H9 (cell line): ENCODE data around the gene PCDHAC1. TPM values are rescaled to one million over a fixed set of nuclear protein-coding genes. Genes with fewer than 3 reads are reported as not detected.

ENCODE experiments used
- DNase-seq: peaks from one replicate; pipeline ENCODE4 v3.0.0-alpha.2; 2017
- H2AFZ ChIP-seq: one replicate; pipeline ENCODE4 v1.6.1; 2013; ENCODE audit warnings: mild to moderate bottlenecking, low read length, control low read depth, moderate library complexity
- H2AK5ac ChIP-seq: 2 replicates; pipeline ENCODE4 v1.6.1; 2013; ENCODE audit warnings: low read length, control low read depth, mixed read lengths; ENCODE audit not compliant: insufficient read length
- H2BK120ac ChIP-seq: one replicate; pipeline ENCODE4 v1.6.1; 2013; ENCODE audit warnings: low read depth, mild to moderate bottlenecking, low read length, control low read depth, inconsistent platforms; ENCODE audit not compliant: poor library complexity, severe bottlenecking
- H2BK12ac ChIP-seq: 2 replicates; pipeline ENCODE4 v1.6.1; 2013; ENCODE audit warnings: low read length, control low read depth, mixed read lengths, low read depth; ENCODE audit not compliant: insufficient read length
- H2BK15ac ChIP-seq: 2 replicates; pipeline ENCODE4 v1.6.1; 2013; ENCODE audit warnings: low read depth, low read length, control low read depth
- H2BK20ac ChIP-seq: one replicate; pipeline ENCODE4 v1.6.1; 2013; ENCODE audit warnings: low read depth, mild to moderate bottlenecking, low read length, control low read depth, inconsistent platforms; ENCODE audit not compliant: poor library complexity, severe bottlenecking
- H2BK5ac ChIP-seq: 2 replicates; pipeline ENCODE4 v1.6.1; 2013; ENCODE audit warnings: low read length, control low read depth, mixed read lengths; ENCODE audit not compliant: insufficient read length
- H3K14ac ChIP-seq: 2 replicates; pipeline ENCODE4 v1.6.1; 2013; ENCODE audit warnings: low read length, control low read depth; ENCODE audit not compliant: insufficient read depth
- H3K18ac ChIP-seq: 2 replicates; pipeline ENCODE4 v1.6.1; 2013; ENCODE audit warnings: low read depth, mild to moderate bottlenecking, mixed read lengths, low read length, control low read depth; ENCODE audit not compliant: insufficient read length
- H3K23ac ChIP-seq: 2 replicates; pipeline ENCODE4 v1.6.1; 2013; ENCODE audit warnings: low read length, control low read depth, mixed read lengths, low read depth; ENCODE audit not compliant: insufficient read length
- H3K23me2 ChIP-seq: 2 replicates; pipeline ENCODE4 v1.6.1; 2013; ENCODE audit warnings: low read depth, mild to moderate bottlenecking, mixed read lengths, low read length, control low read depth; ENCODE audit not compliant: insufficient read length, poor library complexity, severe bottlenecking
- H3K27ac ChIP-seq: 2 replicates; pipeline ENCODE4 v1.5.1; 2013; ENCODE audit warnings: low read length, control low read depth, mixed read lengths, low read depth; ENCODE audit not compliant: insufficient read length
- H3K27me3 ChIP-seq: 2 replicates; pipeline ENCODE4 v1.6.1; 2013; ENCODE audit warnings: low read length, control low read depth, inconsistent platforms; ENCODE audit not compliant: insufficient read depth
- H3K4ac ChIP-seq: 2 replicates; pipeline ENCODE4 v1.6.1; 2013; ENCODE audit warnings: low read depth, mild to moderate bottlenecking, control low read depth, inconsistent platforms, low read length, moderate library complexity
- H3K4me1 ChIP-seq: 2 replicates; pipeline ENCODE4 v1.6.1; 2013; ENCODE audit warnings: low read length, control low read depth, inconsistent platforms; ENCODE audit not compliant: insufficient read depth
- H3K4me2 ChIP-seq: 2 replicates; pipeline ENCODE4 v1.6.1; 2013; ENCODE audit warnings: low read length, control low read depth, mixed read lengths; ENCODE audit not compliant: insufficient read length, insufficient read depth
- H3K56ac ChIP-seq: 2 replicates; pipeline ENCODE4 v1.6.1; 2013; ENCODE audit warnings: low read depth, mild to moderate bottlenecking, mixed read lengths, low read length, control low read depth; ENCODE audit not compliant: insufficient read length
- H3K79me1 ChIP-seq: 2 replicates; pipeline ENCODE4 v1.6.1; 2013; ENCODE audit warnings: low read depth, mild to moderate bottlenecking, moderate library complexity, low read length, control low read depth, inconsistent platforms; ENCODE audit not compliant: insufficient read depth, poor library complexity, severe bottlenecking
- H3K79me2 ChIP-seq: 2 replicates; pipeline ENCODE4 v1.6.1; 2013; ENCODE audit warnings: low read length, control low read depth, inconsistent platforms; ENCODE audit not compliant: insufficient read depth
- H3K9ac ChIP-seq: 2 replicates; pipeline ENCODE4 v1.6.1; 2013; ENCODE audit warnings: low read length, control low read depth, mixed read lengths; ENCODE audit not compliant: insufficient read length; ENCODE audit errors: extremely low read depth
- H3K9me3 ChIP-seq: one replicate; pipeline ENCODE4 v1.6.1; 2013; ENCODE audit warnings: low read depth, low read length, inconsistent platforms; ENCODE audit not compliant: control insufficient read depth
- H3T11ph ChIP-seq: one replicate; pipeline ENCODE4 v1.6.1; 2013; ENCODE audit warnings: mild to moderate bottlenecking, low read length, control low read depth, inconsistent platforms
- H4K20me1 ChIP-seq: one replicate; pipeline ENCODE4 v1.6.1; 2013; ENCODE audit not compliant: control insufficient read depth, insufficient read length, insufficient read depth
- H4K5ac ChIP-seq: 2 replicates; pipeline ENCODE4 v1.6.1; 2013; ENCODE audit warnings: low read depth, mild to moderate bottlenecking, mixed read lengths, low read length, control low read depth; ENCODE audit not compliant: insufficient read length
- H4K8ac ChIP-seq: replicated peaks from 2 replicates; pipeline ENCODE4 v1.6.1; 2013; ENCODE audit warnings: low read length, control low read depth, mixed read lengths, low read depth; ENCODE audit not compliant: insufficient read length
- H4K91ac ChIP-seq: 2 replicates; pipeline ENCODE4 v1.6.1; 2013; ENCODE audit warnings: low read depth, mild to moderate bottlenecking, moderate library complexity, mixed read lengths, low read length, control low read depth; ENCODE audit not compliant: insufficient read length
- H3K27ac Mint-ChIP-seq, 3 experiments: 2 replicates in 2 of 3; 3 replicates in 1 of 3; pipeline ENCODE4 v1.8.0; 2020 to 2021; ENCODE audit warnings: mixed read lengths in 3 of 3, mild to moderate bottlenecking in 1 of 3, moderate library complexity in 1 of 3
- H3K27me3 Mint-ChIP-seq: 2 replicates; pipeline ENCODE4 v1.8.0; 2021; ENCODE audit warnings: low read depth, mild to moderate bottlenecking, moderate library complexity, mixed read lengths
- H3K36me3 Mint-ChIP-seq, 3 experiments: 2 replicates in 2 of 3; 3 replicates in 1 of 3; pipeline ENCODE4 v1.8.0; 2020 to 2021; ENCODE audit warnings: low read depth in 3 of 3, mixed read lengths in 3 of 3; ENCODE audit not compliant: insufficient read depth in 1 of 3
- H3K4me1 Mint-ChIP-seq, 2 experiments: 2 replicates each; pipeline ENCODE4 v1.8.0; 2020; ENCODE audit warnings: mixed read lengths in 2 of 2
- H3K4me3 Mint-ChIP-seq, 2 experiments: 2 replicates in 1 of 2; 3 replicates in 1 of 2; pipeline ENCODE4 v1.8.0; 2020 to 2021; ENCODE audit warnings: mild to moderate bottlenecking in 2 of 2, mixed read lengths in 2 of 2, moderate library complexity in 1 of 2
- H3K9me3 Mint-ChIP-seq, 2 experiments: 2 replicates in 1 of 2; 3 replicates in 1 of 2; pipeline ENCODE4 v1.8.0; 2020; ENCODE audit warnings: mild to moderate bottlenecking in 2 of 2, mixed read lengths in 2 of 2, moderate library complexity in 1 of 2
- CTCF ChIP-seq: fragments of 200-600 bp; sonication (generic); conservative IDR thresholded peaks from 3 replicates; pipeline ENCODE4 v1.8.0; 2021; ENCODE audit warnings: antibody characterized with exemption, mild to moderate bottlenecking
- WGBS: extraction: QIAGEN DNeasy Blood & Tissue Kit; methylation state at CpG from one replicate; pipeline ENCODE4 v1.1.7; 2013; ENCODE audit warnings: missing lambda C conversion rate, low lambda C conversion rate, mixed read lengths; ENCODE audit not compliant: insufficient read length; ENCODE audit errors: extremely low coverage; 5-methylcytosine and 5-hydroxymethylcytosine counted together
- total RNA-seq: library from RNA; stranded (reverse); gene quantifications from 2 replicates; pipeline ENCODE4 v1.2.1, GENCODE V29; 2021

PCDHAC1 gene
- total RNA-seq, 1 experiment from 2014 or later: 8.7 TPM

GRCh38 chr5:140883927-140884697, 42.0 kb upstream of the PCDHAC1 start:
- no CpG with 5 or more reads among the region's 79 CpGs for WGBS
- Histone ChIP-seq H2BK20ac (no peak overlapping the region), H3K4ac (no peak overlapping the region), H2AFZ (no peak overlapping the region), H3K56ac (no peak overlapping the region), H4K20me1 (no peaks in the 10 kb centered on the region), H3K79me2 (peaks cover 2% of the 10 kb centered on the region; the same call in 1 of the 2 replicates), H3K23me2 (peaks cover 2% of the 10 kb centered on the region), H3K4me2 (no peak overlapping the region), H3K4me1 (no peaks in the 10 kb centered on the region), H4K5ac (no peak overlapping the region), H2BK120ac (no peak overlapping the region), H4K91ac (no peak overlapping the region), H3K79me1 (no peaks in the 10 kb centered on the region), H2BK5ac (no peak overlapping the region), H4K8ac (no peak overlapping the region), H3K9me3 (no peaks in the 10 kb centered on the region), H3K27me3 (no peaks in the 10 kb centered on the region), H3K9ac (no peak overlapping the region), H3K14ac (no peak overlapping the region; the same call in 1 of the 2 replicates), H2BK12ac (no peak overlapping the region), H3K18ac (no peak overlapping the region), H3K27ac (no peak overlapping the region), H2AK5ac (no peak overlapping the region), H2BK15ac (no peak overlapping the region), H3T11ph (no peak overlapping the region), H3K23ac (no peak overlapping the region)
- Mint-ChIP-seq H3K27me3 (no peaks in the 10 kb centered on the region), H3K9me3 (no peaks in the 10 kb centered on the region), H3K4me3 (no peak overlapping the region), H3K27ac (no peak overlapping the region), H3K4me1 (no peaks in the 10 kb centered on the region; a peak in 1 of 4 replicates), H3K36me3 (peaks cover 3 to 5% (median 4%) of the 10 kb centered on the region in 3 experiments; a peak in 6 of 7 replicates)
- no peak for TF ChIP-seq CTCF
- peak; percentile 40 for DNase-seq
